ENCODE measurements around the gene SMARCB1.

DNA sequence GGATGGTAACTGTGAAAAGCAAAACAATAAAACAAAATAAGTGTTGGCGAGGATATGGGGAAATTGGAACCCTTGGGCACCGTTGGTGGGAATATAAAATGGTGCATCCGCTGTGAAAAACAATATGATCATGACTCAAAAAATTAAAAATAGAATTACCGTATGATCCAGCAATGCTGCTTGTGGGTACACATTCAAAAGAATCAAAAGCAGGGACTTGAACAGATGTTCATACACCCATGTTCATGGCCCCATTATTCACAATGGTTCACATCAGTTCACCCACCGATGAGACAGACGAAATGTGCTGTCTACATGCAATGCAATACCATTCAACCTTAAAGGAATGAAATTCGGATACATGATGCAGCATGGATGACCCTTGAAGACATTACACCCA lies 53.3 kb downstream of the SMARCB1 start:
- TF ChIP-seq CTCF (IDR thresholded peaks at IDR 0.05) (no peak), POLR2AphosphoS5 (IDR thresholded peaks at IDR 0.05) (no peak)

Data from sigmoid colon (tissue), 4 donors.